Stomach (tissue), 4 donors: ENCODE data around the gene IARS2.

Experiments used
- POLR2A ChIP-seq, 4 donors: fragments of 450-650 bp; IDR thresholded peaks; one replicate each; pipeline ENCODE4 v1.6.1; 2016; ENCODE audit warnings: antibody characterized with exemption in 4 of 4, control low read depth in 2 of 4, mild to moderate bottlenecking in 1 of 4, moderate library complexity in 1 of 4
- POLR2AphosphoS5 ChIP-seq, 3 donors: sonication (generic); formaldehyde crosslinking; IDR thresholded peaks; one replicate each; pipeline ENCODE4 v1.6.1; 2016; ENCODE audit warnings: antibody characterized with exemption in 3 of 3
- TF ChIP-seq, protein P1 (sequence below), 7 experiments: fragments of 450-650 bp in 4 of 7; fragments of 200-600 bp in 3 of 7; sonication (generic) in 3 of 7; IDR thresholded peaks; one replicate each; pipeline ENCODE4 v1.5.1; 2016 to 2019; ENCODE audit warnings: antibody characterized with exemption in 7 of 7, control low read depth in 2 of 7, mild to moderate bottlenecking in 1 of 7

DNA sequence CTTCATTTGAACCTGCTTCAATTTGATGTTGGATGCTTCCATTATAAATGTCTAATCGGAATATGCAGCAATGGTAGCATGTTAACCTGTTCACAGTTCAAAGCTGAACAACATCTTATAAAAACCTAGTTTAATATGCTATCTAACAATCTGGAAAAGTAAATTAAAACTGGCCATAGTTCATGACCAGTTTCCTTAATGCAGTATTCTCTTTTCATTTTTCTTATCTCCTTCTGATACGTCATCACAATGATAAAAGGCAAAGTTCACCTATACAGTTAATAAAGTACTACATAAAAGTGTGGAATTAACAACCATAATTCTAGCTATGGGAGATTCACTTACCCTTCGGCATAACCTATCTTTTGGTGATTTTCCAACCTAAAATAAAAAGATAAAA, 65.1 kb downstream of the IARS2 start:
- TF ChIP-seq, protein P1, sequence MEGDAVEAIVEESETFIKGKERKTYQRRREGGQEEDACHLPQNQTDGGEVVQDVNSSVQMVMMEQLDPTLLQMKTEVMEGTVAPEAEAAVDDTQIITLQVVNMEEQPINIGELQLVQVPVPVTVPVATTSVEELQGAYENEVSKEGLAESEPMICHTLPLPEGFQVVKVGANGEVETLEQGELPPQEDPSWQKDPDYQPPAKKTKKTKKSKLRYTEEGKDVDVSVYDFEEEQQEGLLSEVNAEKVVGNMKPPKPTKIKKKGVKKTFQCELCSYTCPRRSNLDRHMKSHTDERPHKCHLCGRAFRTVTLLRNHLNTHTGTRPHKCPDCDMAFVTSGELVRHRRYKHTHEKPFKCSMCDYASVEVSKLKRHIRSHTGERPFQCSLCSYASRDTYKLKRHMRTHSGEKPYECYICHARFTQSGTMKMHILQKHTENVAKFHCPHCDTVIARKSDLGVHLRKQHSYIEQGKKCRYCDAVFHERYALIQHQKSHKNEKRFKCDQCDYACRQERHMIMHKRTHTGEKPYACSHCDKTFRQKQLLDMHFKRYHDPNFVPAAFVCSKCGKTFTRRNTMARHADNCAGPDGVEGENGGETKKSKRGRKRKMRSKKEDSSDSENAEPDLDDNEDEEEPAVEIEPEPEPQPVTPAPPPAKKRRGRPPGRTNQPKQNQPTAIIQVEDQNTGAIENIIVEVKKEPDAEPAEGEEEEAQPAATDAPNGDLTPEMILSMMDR (IDR thresholded peaks at IDR 0.05) = no peak
- TF ChIP-seq POLR2AphosphoS5 (IDR thresholded peaks at IDR 0.05) (no peak), POLR2A (IDR thresholded peaks at IDR 0.05) (no peak)
